HG02938 (cell line): ENCODE measurements around the gene ICAM4.

ENCODE experiments used
- ATAC-seq: cut with Tn5 transposase; IDR thresholded peaks from one replicate; pipeline ENCODE4 v1.9.1; 2021; ENCODE audit warnings: mild to moderate bottlenecking, moderate library complexity; ENCODE audit not compliant: unreplicated experiment

Gene ICAM4

DNA sequence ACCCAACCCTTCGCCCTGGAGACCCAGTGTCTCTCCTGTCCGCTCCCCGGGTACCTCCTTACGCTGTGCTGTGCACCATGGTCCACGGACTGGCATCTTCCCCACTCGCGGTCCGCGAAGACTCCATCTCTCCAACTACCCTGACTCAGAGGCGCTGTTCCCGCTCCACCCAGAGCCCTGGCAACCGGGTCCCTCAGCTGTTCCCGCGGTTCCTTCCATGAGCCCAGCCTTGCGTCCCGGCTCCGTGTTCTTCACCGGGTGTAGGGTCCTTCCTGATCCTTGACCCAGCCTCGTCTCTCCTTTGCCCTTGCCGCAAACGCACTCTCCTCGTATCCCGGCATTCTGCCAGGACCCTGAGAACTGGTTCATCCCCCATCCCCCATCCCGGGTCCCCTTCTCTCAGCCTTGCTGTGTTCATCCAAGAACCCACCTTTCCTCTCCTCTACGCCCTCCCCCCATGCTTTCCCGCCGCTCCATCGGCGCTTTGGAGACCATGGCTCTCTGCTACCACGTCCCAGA is 3.7 kb downstream of the ICAM4 start:
- ATAC-seq = no peak

DNA sequence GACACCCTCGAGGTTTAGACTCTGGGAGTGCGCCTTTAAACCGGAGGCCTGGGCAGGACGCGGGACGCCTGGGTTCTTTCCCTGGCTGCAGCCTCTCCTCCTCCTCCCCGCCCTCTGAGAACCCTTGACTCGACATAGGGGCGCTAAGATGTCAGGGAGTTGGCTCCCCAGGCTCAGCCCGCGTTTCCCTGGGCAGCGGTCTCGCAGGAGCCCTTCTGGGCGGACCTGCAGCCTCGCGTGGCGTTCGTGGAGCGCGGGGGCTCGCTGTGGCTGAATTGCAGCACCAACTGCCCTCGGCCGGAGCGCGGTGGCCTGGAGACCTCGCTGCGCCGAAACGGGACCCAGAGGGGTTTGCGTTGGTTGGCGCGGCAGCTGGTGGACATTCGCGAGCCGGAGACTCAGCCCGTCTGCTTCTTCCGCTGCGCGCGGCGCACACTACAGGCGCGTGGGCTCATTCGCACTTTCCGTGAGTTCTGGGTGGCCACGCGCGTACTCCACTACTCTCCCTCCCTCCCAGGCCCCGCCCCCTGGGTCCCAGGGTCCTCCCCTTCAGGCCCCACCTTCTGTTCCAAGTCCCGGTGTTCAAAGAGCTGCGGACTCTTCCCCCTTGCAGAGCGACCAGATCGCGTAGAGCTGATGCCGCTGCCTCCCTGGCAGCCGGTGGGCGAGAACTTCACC is 4.3 kb downstream of the ICAM4 start:
- ATAC-seq = no peak

DNA sequence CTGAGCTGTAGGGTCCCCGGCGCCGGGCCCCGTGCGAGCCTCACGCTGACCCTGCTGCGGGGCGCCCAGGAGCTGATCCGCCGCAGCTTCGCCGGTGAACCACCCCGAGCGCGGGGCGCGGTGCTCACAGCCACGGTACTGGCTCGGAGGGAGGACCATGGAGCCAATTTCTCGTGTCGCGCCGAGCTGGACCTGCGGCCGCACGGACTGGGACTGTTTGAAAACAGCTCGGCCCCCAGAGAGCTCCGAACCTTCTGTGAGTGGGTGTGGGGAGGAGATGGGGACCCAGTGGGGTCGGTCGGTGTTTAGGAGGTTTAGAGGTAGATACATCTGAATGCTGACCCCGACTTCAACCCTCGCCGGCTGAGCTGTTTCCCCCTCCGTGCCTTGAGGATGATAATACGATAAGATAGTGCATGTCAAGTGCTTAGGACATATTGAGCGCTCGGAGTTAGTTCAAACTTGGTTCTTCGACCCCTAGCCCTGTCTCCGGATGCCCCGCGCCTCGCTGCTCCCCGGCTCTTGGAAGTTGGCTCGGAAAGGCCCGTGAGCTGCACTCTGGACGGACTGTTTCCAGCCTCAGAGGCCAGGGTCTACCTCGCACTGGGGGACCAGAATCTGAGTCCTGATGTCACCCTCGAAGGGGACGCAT is 4.9 kb downstream of the ICAM4 start:
- ATAC-seq = no peak

DNA sequence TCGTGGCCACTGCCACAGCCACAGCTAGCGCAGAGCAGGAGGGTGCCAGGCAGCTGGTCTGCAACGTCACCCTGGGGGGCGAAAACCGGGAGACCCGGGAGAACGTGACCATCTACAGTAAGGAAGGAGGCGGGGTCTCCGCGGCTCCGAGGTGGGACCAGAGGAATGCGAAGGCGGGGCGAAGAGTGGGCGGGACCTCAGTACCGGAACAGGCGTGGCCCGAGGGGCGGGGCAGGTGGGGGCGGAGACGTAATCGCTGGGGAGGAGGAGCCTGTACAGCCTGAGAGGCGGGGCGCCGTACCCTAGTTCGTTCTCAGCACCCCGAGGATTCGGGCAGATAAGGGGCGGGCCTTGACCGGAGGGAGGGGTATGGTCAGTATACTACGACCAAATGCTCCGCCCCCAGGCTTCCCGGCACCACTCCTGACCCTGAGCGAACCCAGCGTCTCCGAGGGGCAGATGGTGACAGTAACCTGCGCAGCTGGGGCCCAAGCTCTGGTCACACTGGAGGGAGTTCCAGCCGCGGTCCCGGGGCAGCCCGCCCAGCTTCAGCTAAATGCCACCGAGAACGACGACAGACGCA is 5.5 kb downstream of the ICAM4 start:
- peak; percentile 35 for ATAC-seq

DNA sequence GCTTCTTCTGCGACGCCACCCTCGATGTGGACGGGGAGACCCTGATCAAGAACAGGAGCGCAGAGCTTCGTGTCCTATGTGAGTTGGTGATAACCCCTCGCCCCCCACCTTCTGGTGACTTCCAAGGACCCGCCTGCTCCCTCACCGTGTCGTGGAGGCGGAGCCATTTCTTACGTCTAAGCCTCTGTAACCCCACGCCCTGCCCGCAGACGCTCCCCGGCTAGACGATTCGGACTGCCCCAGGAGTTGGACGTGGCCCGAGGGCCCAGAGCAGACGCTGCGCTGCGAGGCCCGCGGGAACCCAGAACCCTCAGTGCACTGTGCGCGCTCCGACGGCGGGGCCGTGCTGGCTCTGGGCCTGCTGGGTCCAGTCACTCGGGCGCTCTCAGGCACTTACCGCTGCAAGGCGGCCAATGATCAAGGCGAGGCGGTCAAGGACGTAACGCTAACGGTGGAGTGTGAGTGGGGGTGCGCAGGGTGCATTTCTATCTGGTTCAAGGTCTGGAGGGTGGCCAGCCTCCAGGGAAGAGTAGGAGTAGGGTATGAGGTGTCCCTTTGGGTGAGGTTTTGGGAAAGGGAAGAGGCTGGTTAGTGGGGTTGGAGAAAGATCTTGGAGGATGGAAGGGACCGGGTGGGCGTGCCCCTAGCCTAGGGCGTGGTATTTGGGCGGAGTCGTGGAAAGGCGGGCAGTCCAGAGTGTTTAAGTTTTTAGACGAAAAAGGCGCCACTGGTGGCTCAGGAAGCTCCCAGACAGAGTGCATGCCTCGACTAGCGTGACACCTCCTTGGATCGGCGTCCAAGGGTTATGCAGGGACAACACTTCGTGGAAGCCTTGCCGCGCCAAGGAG is 6.3 kb downstream of the ICAM4 start:
- ATAC-seq = no peak

DNA sequence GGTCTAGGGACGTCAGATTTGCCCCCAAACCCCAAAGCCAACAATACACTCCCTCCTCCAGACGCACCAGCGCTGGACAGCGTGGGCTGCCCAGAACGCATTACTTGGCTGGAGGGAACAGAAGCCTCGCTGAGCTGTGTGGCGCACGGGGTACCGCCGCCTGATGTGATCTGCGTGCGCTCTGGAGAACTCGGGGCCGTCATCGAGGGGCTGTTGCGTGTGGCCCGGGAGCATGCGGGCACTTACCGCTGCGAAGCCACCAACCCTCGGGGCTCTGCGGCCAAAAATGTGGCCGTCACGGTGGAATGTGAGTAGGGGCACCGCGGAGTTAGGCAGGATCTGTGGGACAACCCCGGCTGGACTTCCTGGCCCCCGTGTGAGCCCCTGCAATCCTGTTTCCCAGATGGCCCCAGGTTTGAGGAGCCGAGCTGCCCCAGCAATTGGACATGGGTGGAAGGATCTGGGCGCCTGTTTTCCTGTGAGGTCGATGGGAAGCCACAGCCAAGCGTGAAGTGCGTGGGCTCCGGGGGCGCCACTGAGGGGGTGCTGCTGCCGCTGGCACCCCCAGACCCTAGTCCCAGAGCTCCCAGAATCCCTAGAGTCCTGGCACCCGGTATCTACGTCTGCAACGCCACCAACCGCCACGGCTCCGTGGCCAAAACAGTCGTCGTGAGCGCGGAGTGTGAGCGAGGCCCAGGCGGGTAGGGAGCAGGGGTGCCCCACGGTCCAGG is 7.0 kb downstream of the ICAM4 start:
- no peak for ATAC-seq

DNA sequence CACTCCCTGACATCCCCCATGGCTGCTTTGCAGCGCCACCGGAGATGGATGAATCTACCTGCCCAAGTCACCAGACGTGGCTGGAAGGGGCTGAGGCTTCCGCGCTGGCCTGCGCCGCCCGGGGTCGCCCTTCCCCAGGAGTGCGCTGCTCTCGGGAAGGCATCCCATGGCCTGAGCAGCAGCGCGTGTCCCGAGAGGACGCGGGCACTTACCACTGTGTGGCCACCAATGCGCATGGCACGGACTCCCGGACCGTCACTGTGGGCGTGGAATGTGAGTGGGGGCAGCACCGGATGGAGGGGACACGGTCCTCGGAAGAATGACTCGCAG is 7.6 kb downstream of the ICAM4 start:
- no peak for ATAC-seq

DNA sequence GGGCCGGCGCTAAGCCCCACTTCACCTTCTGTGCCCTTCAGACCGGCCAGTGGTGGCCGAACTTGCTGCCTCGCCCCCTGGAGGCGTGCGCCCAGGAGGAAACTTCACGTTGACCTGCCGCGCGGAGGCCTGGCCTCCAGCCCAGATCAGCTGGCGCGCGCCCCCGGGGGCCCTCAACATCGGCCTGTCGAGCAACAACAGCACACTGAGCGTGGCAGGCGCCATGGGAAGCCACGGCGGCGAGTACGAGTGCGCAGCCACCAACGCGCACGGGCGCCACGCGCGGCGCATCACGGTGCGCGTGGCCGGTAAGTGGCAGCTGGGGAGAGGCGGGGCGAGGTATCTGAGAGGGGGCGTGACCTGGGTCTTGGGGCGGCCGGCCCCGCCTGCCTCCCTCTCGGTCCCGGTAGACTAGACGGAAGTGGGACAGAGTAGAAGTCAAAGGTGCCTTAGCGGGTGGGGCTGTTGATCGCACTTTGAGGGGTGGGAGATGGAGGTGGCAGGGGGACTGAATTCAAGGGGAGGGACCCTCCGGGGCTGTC is 8.6 kb downstream of the ICAM4 start:
- no peak for ATAC-seq

DNA sequence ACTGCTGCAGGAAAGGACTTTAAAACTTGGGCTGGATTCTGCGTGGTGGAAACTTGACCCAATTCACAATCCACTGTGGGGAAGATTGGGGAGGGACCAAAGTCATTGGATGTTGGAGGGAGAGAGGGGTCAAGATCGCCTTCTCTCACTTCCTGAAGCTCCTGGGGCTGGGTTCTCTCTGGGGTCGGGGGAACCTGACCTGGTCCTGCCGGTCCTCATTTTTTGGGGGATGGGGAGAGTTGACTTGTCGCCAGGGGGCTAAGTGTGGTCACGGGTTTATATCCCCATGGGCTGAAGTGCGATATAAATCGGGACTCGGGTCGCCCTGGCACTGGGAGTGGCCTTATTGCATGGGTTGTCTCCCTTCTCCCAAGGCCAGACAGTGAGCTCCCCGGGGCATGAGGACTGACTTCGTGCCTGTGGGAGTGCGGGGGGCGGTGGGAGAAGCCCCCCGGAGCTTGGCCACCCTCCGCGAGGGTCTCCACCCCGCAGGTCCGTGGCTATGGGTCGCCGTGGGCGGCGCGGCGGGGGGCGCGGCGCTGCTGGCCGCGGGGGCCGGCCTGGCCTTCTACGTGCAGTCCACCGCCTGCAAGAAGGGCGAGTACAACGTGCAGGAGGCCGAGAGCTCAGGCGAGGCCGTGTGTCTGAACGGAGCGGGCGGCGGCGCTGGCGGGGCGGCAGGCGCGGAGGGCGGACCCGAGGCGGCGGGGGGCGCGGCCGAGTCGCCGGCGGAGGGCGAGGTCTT is 9.3 kb downstream of the ICAM4 start:
- ATAC-seq = no peak

DNA sequence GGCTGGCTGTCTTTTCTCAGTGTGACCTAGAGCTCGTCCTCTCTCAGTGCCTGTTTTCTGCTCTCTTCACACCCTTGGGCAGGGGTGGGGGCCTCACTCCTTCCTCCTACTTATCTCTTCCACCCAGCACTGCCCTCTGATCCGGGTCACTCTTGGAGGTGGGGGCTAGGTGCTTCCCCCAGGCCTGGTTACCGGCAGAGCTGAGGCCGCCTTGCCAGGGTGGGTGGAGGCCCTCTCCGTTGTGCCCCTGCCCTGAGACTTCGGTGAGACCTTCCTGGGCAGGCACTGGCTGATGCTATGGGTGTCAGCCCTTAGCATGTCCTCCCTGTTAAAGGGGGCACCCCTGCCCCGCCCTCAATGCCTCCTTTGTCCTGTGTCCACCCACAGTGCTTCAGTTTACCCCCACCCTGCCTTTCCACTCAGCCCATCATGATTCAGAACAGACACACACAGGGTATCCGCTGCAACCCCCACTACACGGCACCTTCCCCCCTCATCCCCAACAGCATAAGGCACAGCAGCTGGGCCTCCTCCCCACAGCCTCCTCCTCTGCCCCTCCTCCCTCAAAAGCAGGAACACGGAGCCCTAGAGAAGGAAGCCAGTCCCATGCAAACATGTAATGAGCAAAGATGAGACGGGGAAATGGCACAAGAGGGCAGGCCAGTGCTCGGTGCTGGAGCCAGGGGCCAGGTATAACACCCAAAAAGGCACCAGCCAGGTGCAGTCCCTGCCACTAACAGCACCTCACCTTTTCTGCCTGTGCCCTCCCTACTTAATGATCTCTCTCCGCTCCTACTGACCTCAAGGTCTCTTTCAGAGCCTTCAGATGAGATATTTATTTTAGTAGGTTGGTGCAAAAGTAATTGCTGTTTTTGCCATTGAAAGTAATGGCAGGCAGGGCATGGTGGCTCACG is 13.0 kb downstream of the ICAM4 start:
- no peak for ATAC-seq

DNA sequence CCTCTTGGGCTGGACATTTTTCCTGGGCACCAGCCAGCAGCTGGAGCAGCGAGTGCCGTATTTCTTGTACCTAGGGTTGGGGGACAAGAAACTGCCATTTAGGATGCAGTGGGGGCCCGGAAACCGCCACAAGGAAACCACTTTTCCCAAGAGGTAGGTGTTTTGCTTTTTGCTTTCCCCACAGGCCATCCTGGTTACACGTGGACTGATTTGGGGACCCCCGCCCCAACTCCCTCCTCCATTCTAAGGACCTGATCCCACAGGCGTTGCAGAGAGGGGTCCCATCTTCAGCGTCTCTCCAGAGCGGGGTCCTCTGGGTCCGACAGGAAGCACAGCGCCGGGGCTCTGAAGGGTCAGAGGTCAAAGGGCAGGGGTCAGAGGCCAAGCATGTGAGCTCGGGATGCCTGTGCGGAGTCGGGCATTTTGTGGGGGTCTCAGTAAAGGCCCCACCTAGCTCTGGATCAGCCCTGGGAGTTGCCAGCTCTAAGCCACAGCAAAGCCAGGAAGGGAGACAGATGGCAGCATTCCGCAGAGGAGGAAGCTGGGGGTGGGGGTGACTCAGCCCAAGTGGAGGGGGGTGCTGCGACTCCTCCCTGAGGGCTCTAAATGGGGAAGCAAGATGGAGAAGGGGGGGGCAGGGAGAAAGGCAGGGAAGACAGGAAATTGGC is 18.5 kb downstream of the ICAM4 start:
- ATAC-seq = no peak

DNA sequence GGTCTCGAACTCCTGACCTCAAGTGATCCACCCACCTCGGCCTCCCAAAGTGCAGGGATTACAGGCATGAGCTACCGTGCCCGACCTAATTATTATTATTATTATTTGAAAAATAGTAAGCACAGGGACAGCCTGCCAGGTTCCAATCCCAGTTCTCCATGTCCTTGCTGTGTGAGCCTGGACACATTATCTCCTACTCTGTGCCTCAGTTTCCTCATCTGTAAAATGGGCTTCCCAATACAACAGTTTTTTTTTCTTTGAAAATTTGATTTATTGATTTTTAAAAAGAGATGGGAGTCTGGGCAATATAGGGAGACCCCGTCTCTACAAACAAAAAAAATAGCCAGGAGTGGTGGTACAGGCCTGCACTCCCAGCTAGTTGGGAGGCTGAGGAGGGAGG is 19.6 kb downstream of the ICAM4 start:
- no peak for ATAC-seq

DNA sequence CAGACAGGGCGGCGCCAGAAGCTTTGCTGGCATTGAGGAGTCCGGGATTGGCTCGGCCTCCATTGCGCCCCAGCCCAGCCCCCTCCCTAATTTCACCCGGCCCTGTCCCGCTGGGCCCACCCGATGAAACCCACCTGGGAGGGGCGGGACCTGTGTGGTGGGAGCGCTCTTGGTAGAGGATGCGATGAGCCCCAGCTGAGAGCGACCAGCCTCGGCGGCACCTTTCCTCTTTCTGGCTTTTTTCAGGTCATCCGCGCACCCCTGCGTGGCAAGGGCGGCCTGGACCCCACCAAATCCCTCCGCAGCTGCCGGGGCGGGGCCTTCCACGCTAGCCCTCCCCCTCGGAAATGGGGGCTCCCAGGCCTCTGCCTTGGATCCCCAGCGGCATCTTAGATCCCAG is 22.7 kb downstream of the ICAM4 start, which contains the start of gene ZGLP1:
ZGLP1 (minus strand) TSS at position 393 of the 400 bp plus-strand sequence.
- ATAC-seq = no peak

DNA sequence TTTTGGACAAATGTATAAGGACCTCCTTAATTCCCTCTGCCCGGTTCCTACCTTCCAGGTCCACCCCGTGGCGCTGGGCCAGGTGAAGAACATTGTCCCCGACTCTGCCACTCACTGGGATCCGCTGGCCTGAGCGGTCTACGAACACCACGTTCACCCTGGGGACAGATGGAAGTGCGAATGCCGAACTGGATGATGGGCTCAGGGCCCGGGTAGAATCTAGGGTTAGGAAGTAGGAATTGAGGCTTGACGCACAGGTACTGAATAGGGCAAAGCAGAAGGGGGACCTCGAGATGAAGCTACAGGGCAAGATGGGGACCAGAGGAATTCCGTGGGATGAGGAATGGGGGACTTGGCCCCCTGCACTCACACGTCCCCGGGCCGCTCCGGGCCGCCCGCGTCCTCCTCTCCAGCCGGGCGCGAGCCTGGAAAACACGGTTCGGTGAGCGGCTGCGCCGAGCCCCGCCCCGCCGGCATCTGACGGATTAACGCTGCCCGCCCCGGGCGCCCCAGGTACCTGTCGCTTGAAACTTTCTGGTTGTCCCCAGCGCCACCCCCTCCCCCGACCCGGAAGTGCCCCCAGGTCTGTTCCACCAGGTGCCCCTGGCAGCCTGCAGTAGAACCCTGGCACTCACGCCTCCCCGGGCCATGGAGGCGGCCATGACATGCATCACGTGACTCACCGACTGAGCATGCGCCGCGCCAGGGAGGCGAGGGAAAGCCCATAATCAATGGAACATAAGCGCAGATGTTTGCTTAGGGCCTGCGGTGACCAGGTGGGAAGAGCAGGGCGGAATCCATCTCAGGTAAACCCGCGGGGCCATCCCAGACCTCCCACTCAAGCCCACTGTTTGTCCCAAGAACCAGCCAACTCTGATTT is 28.8 kb downstream of the ICAM4 start, which contains the start of gene FDX2:
FDX2 (minus strand) TSS at position 681 of the 880 bp plus-strand sequence; CDS start at position 662, 19 bp downstream.
- ATAC-seq = no peak

DNA sequence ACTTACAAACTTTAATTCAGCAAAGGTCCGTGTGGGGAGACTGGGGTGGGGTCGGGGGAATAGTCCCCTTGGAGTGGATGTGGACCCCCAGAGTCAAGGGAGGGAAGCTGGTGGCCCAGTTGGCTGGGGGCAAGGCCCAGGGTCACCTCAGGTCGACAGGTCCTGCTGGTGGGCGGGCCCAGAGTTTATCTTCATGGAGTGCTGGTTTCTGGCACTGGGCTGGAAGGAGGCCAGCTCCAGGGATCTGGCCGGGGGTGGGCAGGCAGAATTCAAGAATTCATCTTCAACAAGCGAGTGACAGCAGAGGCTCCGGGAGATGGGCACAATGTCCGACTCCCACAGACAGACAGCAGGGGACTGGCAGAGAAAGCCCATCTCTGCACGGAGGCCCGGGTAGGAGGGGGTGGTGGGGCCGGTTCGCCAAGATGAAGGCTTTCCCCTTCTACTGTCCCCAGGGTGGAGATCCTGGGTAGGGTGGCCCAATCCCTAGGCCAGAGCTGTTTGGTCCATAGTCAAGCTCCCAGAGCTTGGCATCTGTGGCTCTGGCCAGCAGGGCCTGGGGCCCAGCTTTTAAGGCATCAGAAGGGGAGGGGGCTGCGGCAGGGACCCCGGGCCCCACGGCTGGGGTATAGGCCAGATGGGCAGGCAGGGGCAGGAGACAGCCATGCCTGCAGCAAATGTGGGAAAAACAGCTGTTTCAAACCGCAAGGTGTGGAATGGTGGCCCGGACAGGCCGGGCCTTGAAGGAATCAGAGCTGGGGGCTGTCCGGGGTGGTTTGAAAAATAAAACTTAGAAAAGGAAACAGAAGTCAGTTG is 29.7 kb downstream of the ICAM4 start:
- no peak for ATAC-seq
